WI38 (cell line): Measurements from ENCODE around the gene SLC17A8.
"Not testable (repeated sequence)": the region's sequence is repeated elsewhere in the genome, so short reads cannot be mapped to it uniquely, and the experiment has no call there.

Source experiments
- H3K4me3 ChIP-seq: 2 replicates; pipeline ENCODE4 v1.5.1; 2011; ENCODE audit warnings: low read depth, mild to moderate bottlenecking, control low read depth, low read length
- TF ChIP-seq, protein P1 (sequence below): IDR thresholded peaks from 2 replicates; pipeline ENCODE4 v1.5.1; 2012; ENCODE audit warnings: low read depth, mild to moderate bottlenecking, control low read depth, low read length

The SLC17A8 gene

GRCh38 chr12:100422646-100423045 lies 65.8 kb downstream of the SLC17A8 start:
- H3K4me3 ChIP-seq: no peak overlapping the region
- TF ChIP-seq, protein P1, sequence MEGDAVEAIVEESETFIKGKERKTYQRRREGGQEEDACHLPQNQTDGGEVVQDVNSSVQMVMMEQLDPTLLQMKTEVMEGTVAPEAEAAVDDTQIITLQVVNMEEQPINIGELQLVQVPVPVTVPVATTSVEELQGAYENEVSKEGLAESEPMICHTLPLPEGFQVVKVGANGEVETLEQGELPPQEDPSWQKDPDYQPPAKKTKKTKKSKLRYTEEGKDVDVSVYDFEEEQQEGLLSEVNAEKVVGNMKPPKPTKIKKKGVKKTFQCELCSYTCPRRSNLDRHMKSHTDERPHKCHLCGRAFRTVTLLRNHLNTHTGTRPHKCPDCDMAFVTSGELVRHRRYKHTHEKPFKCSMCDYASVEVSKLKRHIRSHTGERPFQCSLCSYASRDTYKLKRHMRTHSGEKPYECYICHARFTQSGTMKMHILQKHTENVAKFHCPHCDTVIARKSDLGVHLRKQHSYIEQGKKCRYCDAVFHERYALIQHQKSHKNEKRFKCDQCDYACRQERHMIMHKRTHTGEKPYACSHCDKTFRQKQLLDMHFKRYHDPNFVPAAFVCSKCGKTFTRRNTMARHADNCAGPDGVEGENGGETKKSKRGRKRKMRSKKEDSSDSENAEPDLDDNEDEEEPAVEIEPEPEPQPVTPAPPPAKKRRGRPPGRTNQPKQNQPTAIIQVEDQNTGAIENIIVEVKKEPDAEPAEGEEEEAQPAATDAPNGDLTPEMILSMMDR: no peak

- TF ChIP-seq, protein P1: no peak
Observed at GRCh38 chr12:100426145-100426544, 69.3 kb downstream of the SLC17A8 start.

GRCh38 chr12:100427078-100427477 lies 70.2 kb downstream of the SLC17A8 start:
- H3K4me3 ChIP-seq: no peak overlapping the region
- TF ChIP-seq, protein P1: no peak

More at GRCh38 chr12:100426145-100426544, 69.3 kb downstream of the SLC17A8 start:
- no peak overlapping the region for H3K4me3 ChIP-seq

- H3K4me3 ChIP-seq: not testable (repeated sequence)
Observed at GRCh38 chr12:100430251-100430650, 73.4 kb downstream of the SLC17A8 start.

DNA sequence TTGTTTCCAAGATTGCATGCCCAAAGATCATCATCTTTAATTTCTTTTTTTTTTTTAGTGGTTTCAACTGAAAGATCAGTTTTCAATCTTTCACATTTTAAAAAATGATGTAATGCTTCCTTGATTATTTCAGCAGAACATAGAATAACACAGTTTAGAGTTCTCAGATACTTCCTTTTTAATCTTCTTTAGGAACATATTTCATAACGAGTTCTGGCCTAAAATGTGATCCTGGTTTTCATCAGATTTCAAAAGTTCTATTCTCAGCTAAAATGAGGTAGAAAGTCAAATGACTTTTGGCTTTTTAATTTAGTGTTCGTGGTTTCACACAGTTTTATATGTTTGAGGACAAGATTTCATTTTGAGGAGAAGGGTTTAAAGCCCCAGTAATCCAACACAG lies 76.8 kb downstream of the SLC17A8 start:
- TF ChIP-seq, protein P1: no peak
- no peak overlapping the region for H3K4me3 ChIP-seq

- TF ChIP-seq, protein P1: no peak
- H3K4me3 ChIP-seq: no peak overlapping the region
Observed at GRCh38 chr12:100434177-100434576, 77.3 kb downstream of the SLC17A8 start.

- H3K4me3 ChIP-seq: no peak overlapping the region
- TF ChIP-seq, protein P1: no peak
Observed at GRCh38 chr12:100435957-100436356, 79.1 kb downstream of the SLC17A8 start.
